B cell (primary cell): ENCODE measurements around the gene STX17.

ENCODE experiments used
- EZH2 ChIP-seq: IDR thresholded peaks from 2 replicates; pipeline ENCODE4 v1.6.1; 2012; ENCODE audit warnings: borderline replicate concordance, low read depth, mild to moderate bottlenecking, moderate library complexity, low read length; ENCODE audit not compliant: insufficient read depth, poor library complexity, severe bottlenecking
- TF ChIP-seq, protein P1 (sequence below): fragments of 200-600 bp; IDR thresholded peaks from one replicate; pipeline ENCODE4 v1.8.0; 2022; ENCODE audit warnings: antibody characterized with exemption, mild to moderate bottlenecking

DNA sequence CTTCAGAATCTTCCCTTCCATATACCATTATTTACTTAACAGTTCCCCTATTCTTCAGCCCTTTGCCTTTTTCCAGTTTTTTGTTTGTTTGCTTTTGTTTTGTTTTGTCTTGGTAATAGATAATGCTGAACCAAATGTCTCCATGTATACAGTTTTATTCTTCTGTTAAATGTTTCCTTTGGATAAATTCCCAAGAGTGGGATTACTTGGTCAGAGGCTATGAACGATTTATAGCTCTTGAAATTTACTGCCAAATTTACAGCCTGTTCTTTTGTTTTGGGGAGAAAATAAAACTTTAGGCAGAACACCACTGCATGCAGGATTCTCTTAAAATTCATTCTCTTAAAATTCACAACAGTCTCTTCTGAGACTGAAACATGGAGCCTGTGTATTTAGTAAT, 46.2 kb upstream of the STX17 start:
- TF ChIP-seq, protein P1, sequence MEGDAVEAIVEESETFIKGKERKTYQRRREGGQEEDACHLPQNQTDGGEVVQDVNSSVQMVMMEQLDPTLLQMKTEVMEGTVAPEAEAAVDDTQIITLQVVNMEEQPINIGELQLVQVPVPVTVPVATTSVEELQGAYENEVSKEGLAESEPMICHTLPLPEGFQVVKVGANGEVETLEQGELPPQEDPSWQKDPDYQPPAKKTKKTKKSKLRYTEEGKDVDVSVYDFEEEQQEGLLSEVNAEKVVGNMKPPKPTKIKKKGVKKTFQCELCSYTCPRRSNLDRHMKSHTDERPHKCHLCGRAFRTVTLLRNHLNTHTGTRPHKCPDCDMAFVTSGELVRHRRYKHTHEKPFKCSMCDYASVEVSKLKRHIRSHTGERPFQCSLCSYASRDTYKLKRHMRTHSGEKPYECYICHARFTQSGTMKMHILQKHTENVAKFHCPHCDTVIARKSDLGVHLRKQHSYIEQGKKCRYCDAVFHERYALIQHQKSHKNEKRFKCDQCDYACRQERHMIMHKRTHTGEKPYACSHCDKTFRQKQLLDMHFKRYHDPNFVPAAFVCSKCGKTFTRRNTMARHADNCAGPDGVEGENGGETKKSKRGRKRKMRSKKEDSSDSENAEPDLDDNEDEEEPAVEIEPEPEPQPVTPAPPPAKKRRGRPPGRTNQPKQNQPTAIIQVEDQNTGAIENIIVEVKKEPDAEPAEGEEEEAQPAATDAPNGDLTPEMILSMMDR, result no peak
- no peak for TF ChIP-seq EZH2
